Effector CD8-positive, alpha-beta T cell (primary cell): ENCODE data around the gene HTRA3.
"Not testable (repeated sequence)": the region's sequence is repeated elsewhere in the genome, so short reads cannot be mapped to it uniquely, and the experiment has no call there.

ENCODE experiments used
- DNase-seq: peaks from one replicate; lab custom pipeline; 2025; lab: John Stamatoyannopoulos, UW

The HTRA3 gene

GRCh38 chr4:8325291-8325973 is 55.9 kb downstream of the HTRA3 start:
- no peak for DNase-seq

- DNase-seq = no peak
These were observed 56.7 kb downstream of the HTRA3 start for GRCh38 chr4:8326206-8326605.

GRCh38 chr4:8328456-8328855 is 58.9 kb downstream of the HTRA3 start:
- DNase-seq = no peak

- no peak for DNase-seq
These were observed 59.5 kb downstream of the HTRA3 start for GRCh38 chr4:8328866-8329559.

GRCh38 chr4:8329560-8329858 is 60.0 kb downstream of the HTRA3 start:
- no peak for DNase-seq

GRCh38 chr4:8329859-8330761 is 60.6 kb downstream of the HTRA3 start:
- DNase-seq = no peak

- DNase-seq = no peak
These were observed 61.4 kb downstream of the HTRA3 start for GRCh38 chr4:8330821-8331574.

GRCh38 chr4:8331575-8331955 is 62.0 kb downstream of the HTRA3 start:
- DNase-seq = no peak

- no peak for DNase-seq
These were observed 62.7 kb downstream of the HTRA3 start for GRCh38 chr4:8332038-8332857.

GRCh38 chr4:8332891-8333331 is 63.4 kb downstream of the HTRA3 start:
- DNase-seq = no peak

- DNase-seq = no peak
These were observed 64.3 kb downstream of the HTRA3 start for GRCh38 chr4:8333726-8334460.

- no peak for DNase-seq
These were observed 65.4 kb downstream of the HTRA3 start for GRCh38 chr4:8334786-8335460.

- no peak for DNase-seq
These were observed 66.3 kb downstream of the HTRA3 start for GRCh38 chr4:8335848-8336247.

GRCh38 chr4:8336412-8337075 is 67.0 kb downstream of the HTRA3 start:
- DNase-seq = no peak

GRCh38 chr4:8338351-8338961 is 68.9 kb downstream of the HTRA3 start:
- no peak for DNase-seq

GRCh38 chr4:8340781-8341241 is 71.3 kb downstream of the HTRA3 start:
- DNase-seq = no peak

- DNase-seq = not testable (repeated sequence)
These were observed 71.7 kb downstream of the HTRA3 start for GRCh38 chr4:8341281-8341680.

GRCh38 chr4:8341691-8342090 is 72.1 kb downstream of the HTRA3 start:
- DNase-seq = no peak
